Testis (tissue), 3 donors: ENCODE results near the gene ALG12. TPM values are rescaled to one million over a fixed set of nuclear protein-coding genes. Genes with fewer than 3 reads are reported as not detected.

Source experiments
- DNase-seq: peaks from one replicate; pipeline ENCODE4 v3.0.0-alpha.2; 2019
- H3K27ac ChIP-seq, 2 donors: fragments of 200-600 bp; sonication (generic); one replicate each; pipeline ENCODE4 v1.5.1; 2019
- H3K27me3 ChIP-seq: fragments of 200-600 bp; sonication (generic); one replicate; pipeline ENCODE4 v1.5.1; 2019
- H3K36me3 ChIP-seq: fragments of 200-600 bp; sonication (generic); one replicate; pipeline ENCODE4 v1.5.1; 2017; ENCODE audit warnings: low read depth; ENCODE audit errors: missing control alignments
- H3K4me1 ChIP-seq: fragments of 200-600 bp; sonication (generic); one replicate; pipeline ENCODE4 v1.5.1; 2019
- H3K4me3 ChIP-seq, 2 donors: fragments of 200-600 bp; sonication (generic); one replicate each; pipeline ENCODE4 v1.5.1; 2017 to 2019
- H3K9me3 ChIP-seq: fragments of 200-600 bp; sonication (generic); one replicate; pipeline ENCODE4 v1.5.1; 2017
- POLR2A ChIP-seq: fragments of 450-650 bp; IDR thresholded peaks from one replicate; pipeline ENCODE4 v1.6.1; 2017; ENCODE audit warnings: antibody characterized with exemption, mild to moderate bottlenecking, moderate library complexity
- WGBS, 2 donors: methylation state at CpG; one replicate each; pipeline ENCODE4 v1.1.5; 2018; 5-methylcytosine and 5-hydroxymethylcytosine counted together
- intact Hi-C: fragments of 100-400 bp; cut with DNase I; formaldehyde crosslinking; loops from one replicate; pipeline ENCODE4 v1.15.1; 2023; ENCODE audit warnings: low total_unique reads
- polyA plus RNA-seq: library from polyadenylated mRNA; stranded (reverse); fragments of 350-450 nt; fragmentation: Illumina TruSeq; extraction: RNeasy Lipid Tissue Mini Kit (QIAGEN cat#74804); gene quantifications from one replicate; pipeline ENCODE4 v1.2.3, GENCODE V29; 2014; ENCODE audit warnings: low read depth, low replicate concordance; ENCODE audit not compliant: insufficient read depth
- total RNA-seq, 2 donors: library from RNA; depleted of rRNA; stranded (reverse); fragments of >200 nt; gene quantifications; one replicate each; pipeline ENCODE4 v1.2.3, GENCODE V29; 2016
- TF ChIP-seq, protein P1 (sequence below), 3 experiments: fragments of 450-650 bp in 2 of 3; fragments of 200-600 bp in 1 of 3; sonication (generic) in 1 of 3; IDR thresholded peaks; one replicate each; pipeline ENCODE4 v1.5.1; 2016 to 2019; ENCODE audit warnings: antibody characterized with exemption in 3 of 3, mild to moderate bottlenecking in 2 of 3, moderate library complexity in 1 of 3

Gene ALG12
- total and polyA plus RNA-seq, 3 donors from 2014 or later = 10.6 to 18.3 (median 11.9) TPM

DNA sequence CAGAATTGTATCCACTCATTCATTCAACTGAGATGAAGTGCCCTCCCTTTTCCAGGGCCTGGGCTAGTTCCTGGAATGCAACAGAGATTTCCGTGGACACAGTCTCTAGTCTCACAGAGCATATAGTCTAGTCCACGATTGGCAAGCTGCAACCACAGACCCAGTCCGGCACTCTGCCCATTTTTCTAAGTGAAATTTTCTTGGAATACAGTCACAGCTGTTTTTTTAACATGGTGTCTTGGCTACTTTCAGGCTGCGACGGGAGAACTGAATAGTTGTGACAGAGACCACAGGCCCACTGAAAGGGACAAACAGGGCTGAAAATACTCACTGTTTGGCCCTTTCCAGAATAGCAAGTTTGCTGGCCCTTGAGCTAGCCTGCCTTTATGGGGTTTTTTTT, 29.2 kb downstream of the ALG12 start:
- intact Hi-C loops = no loop called here
- no peaks in the 10 kb centered on the region for H3K36me3 ChIP-seq
- no peak for DNase-seq
- no peaks in the 10 kb centered on the region for H3K27me3 ChIP-seq
- no peak overlapping the region for H3K4me3 ChIP-seq
- TF ChIP-seq, protein P1, sequence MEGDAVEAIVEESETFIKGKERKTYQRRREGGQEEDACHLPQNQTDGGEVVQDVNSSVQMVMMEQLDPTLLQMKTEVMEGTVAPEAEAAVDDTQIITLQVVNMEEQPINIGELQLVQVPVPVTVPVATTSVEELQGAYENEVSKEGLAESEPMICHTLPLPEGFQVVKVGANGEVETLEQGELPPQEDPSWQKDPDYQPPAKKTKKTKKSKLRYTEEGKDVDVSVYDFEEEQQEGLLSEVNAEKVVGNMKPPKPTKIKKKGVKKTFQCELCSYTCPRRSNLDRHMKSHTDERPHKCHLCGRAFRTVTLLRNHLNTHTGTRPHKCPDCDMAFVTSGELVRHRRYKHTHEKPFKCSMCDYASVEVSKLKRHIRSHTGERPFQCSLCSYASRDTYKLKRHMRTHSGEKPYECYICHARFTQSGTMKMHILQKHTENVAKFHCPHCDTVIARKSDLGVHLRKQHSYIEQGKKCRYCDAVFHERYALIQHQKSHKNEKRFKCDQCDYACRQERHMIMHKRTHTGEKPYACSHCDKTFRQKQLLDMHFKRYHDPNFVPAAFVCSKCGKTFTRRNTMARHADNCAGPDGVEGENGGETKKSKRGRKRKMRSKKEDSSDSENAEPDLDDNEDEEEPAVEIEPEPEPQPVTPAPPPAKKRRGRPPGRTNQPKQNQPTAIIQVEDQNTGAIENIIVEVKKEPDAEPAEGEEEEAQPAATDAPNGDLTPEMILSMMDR (IDR thresholded peaks at IDR 0.05) = no peak
- no peak for TF ChIP-seq POLR2A
- no peaks in the 10 kb centered on the region for H3K9me3 ChIP-seq
- 91% methylated on average over 5 of the region's 5 CpGs for WGBS, 2 donors
- H3K27ac ChIP-seq = no peak overlapping the region
- H3K4me1 ChIP-seq = no peaks in the 10 kb centered on the region

DNA sequence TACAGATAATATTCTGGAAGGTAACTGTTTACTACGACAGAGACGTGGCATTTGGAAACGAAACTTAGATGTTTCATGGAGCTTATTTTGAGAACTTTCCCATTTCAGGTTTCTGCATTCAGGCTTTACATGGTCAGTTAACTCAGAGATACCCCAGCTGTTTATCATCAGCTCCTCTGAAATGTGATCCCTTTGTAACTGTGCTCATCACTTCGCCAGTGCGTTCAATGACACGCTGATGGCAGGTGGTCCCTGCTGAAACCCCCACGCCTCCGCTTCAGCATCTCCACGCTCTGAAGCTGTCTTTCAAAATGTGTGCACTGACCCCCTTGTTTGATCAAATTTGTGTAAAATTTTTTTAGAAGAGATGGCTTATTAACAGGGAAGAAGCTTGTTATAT, 30.5 kb downstream of the ALG12 start:
- no peak for TF ChIP-seq POLR2A
- TF ChIP-seq, protein P1 (IDR thresholded peaks at IDR 0.05) = no peak
- 95% methylated on average over 9 of the region's 9 CpGs for WGBS, 2 donors
- intact Hi-C loops = no loop called here
- no peak overlapping the region for H3K27ac ChIP-seq
- H3K36me3 ChIP-seq = no peaks in the 10 kb centered on the region
- no peaks in the 10 kb centered on the region for H3K27me3 ChIP-seq
- H3K9me3 ChIP-seq = no peaks in the 10 kb centered on the region
- DNase-seq = no peak
- H3K4me1 ChIP-seq = no peaks in the 10 kb centered on the region
- no peak overlapping the region for H3K4me3 ChIP-seq

DNA sequence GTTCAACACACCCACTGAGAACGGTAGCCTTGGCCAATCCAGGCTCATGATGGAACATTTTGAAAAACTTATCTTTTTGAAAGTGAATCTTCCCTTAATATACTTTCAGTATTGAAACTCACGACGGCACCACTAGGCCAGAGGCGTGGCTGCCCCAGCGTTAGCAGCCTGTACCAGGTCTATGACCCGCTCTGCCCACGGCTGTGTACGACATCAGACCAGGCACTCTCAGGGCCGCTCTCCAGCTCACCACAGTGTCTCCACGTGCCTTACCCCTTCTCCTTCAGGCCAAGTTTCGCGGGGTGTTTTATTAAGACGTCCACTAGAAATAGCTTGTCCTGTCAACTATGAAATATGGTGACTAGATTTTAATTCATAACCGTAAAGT, 31.2 kb downstream of the ALG12 start:
- H3K27ac ChIP-seq = no peak overlapping the region
- H3K36me3 ChIP-seq = no peaks in the 10 kb centered on the region
- no peaks in the 10 kb centered on the region for H3K27me3 ChIP-seq
- no peak for DNase-seq
- intact Hi-C loops = no loop called here
- WGBS, 2 donors = 96 to 97% methylated on average over 14 of the region's 14 CpGs
- no peak overlapping the region for H3K4me3 ChIP-seq
- TF ChIP-seq POLR2A = no peak
- TF ChIP-seq, protein P1 (IDR thresholded peaks at IDR 0.05) = no peak
- H3K4me1 ChIP-seq = no peaks in the 10 kb centered on the region
- H3K9me3 ChIP-seq = no peaks in the 10 kb centered on the region

DNA sequence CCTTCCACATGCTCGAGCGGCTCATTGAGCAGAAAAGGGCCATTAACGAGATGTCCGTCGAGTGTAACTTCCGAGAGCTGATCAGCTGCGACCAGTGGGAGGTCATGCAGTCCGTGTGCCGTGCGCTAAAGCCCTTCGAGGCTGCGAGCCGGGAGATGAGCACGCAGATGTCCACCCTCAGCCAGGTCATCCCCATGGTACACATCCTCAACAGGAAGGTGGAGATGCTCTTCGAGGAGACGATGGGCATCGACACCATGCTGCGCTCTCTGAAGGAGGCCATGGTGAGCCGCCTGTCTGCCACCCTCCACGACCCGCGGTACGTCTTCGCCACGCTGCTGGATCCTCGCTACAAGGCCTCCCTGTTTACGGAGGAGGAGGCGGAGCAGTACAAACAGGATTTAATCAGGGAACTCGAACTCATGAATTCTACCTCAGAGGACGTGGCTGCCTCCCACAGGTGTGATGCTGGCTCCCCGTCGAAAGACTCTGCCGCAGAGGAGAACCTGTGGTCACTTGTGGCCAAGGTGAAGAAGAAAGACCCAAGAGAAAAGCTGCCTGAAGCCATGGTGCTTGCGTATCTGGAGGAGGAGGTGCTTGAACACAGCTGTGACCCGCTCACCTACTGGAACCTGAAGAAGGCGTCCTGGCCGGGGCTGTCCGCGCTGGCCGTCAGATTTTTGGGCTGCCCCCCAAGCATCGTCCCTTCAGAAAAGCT, 31.7 kb downstream of the ALG12 start:
- no peak for DNase-seq
- H3K9me3 ChIP-seq = no peaks in the 10 kb centered on the region
- WGBS, 2 donors = 97 to 98% methylated on average over 27 to 41 of the region's 41 CpGs
- H3K36me3 ChIP-seq = no peaks in the 10 kb centered on the region
- intact Hi-C loops = no loop called here
- no peak overlapping the region for H3K27ac ChIP-seq
- TF ChIP-seq, protein P1 (IDR thresholded peaks at IDR 0.05) = no peak
- no peak for TF ChIP-seq POLR2A
- no peak overlapping the region for H3K4me3 ChIP-seq
- no peaks in the 10 kb centered on the region for H3K4me1 ChIP-seq
- H3K27me3 ChIP-seq = no peaks in the 10 kb centered on the region

DNA sequence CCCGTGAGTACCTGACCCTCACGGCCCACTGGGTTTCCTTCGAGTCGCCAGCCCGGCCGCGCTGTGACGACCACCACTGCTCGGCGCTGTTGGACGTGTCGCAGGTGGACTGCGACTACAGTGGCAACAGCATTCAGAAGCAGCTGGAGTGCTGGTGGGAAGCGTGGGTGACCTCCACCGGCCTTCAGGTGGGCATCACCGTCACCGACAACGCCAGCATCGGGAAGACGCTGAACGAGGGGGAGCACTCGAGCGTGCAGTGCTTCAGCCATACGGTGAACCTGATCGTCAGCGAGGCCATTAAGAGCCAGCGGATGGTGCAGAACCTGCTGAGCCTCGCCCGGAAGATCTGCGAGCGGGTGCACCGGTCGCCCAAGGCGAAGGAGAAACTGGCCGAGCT, 32.4 kb downstream of the ALG12 start:
- Histone ChIP-seq H3K27me3 (no peaks in the 10 kb centered on the region), H3K36me3 (no peaks in the 10 kb centered on the region), H3K27ac (no peak overlapping the region), H3K9me3 (no peaks in the 10 kb centered on the region), H3K4me1 (no peaks in the 10 kb centered on the region), H3K4me3 (no peak overlapping the region)
- intact Hi-C loops = no loop called here
- DNase-seq = no peak
- WGBS, 2 donors = 98% methylated on average over 31 to 35 of the region's 35 CpGs
- TF ChIP-seq, protein P1 (IDR thresholded peaks at IDR 0.05) = no peak
